ENCODE measurements around the gene SIRPD.

- TF ChIP-seq CTCF (IDR thresholded peaks at IDR 0.05; ENCODE audit: low read depth, low read length, poor library complexity, severe bottlenecking) (no peak), EZH2phosphoT487 (IDR thresholded peaks at IDR 0.05; ENCODE audit: borderline replicate concordance, low read length) (no peak)
Measured at GRCh38 chr20:1539816-1540419, 17.6 kb downstream of the SIRPD start.
